Endothelial cell of umbilical vein (primary cell): ENCODE data around the gene FRMD5. TPM values are rescaled to one million over a fixed set of nuclear protein-coding genes. Genes with fewer than 3 reads are reported as not detected.
A peak's percentile ranks its signal among the peaks of the same experiment; 100 is the strongest.

Experiments
- BruUV-seq: library from RNA; stranded (reverse); fragments of 400-500 nt; replicated peaks from 2 replicates; lab custom pipeline; 2021; lab: Mats Ljungman, UMichigan
- CTCF ChIA-PET: fragments of 300-600, 350-600 bp; sonication (Branson Sonifier 250); formaldehyde crosslinking; loops from one replicate; lab custom pipeline; 2021; ENCODE audit warnings: antibody characterized with exemption, inconsistent platforms; lab: Charles Lee
- POLR2A ChIA-PET: fragments of 300-600, 350-600 bp; sonication (Branson Sonifier 250); formaldehyde crosslinking; loops from one replicate; lab custom pipeline; 2021; ENCODE audit warnings: antibody characterized with exemption, inconsistent platforms; lab: Charles Lee
- DNase-seq: peaks from one replicate; pipeline ENCODE4 v3.0.0-alpha.2; 2011; ENCODE audit warnings: low read depth, low spot score
- FAIRE-seq: peaks from 2 replicates; lab custom pipeline; 2011; peaks lifted over from hg19 to GRCh38; lab: Jason Lieb, UNC
- H2AFZ ChIP-seq: 2 replicates; pipeline ENCODE4 v1.6.0; 2012; ENCODE audit warnings: low read depth, low read length, control low read depth, inconsistent platforms
- H3K27ac ChIP-seq: 2 replicates; pipeline ENCODE4 v1.5.1; 2011; ENCODE audit warnings: low read depth, mild to moderate bottlenecking, control low read depth, low read length, moderate library complexity; ENCODE audit not compliant: insufficient read depth
- H3K27me3 ChIP-seq, 2 experiments: 2 replicates each; pipeline versions ENCODE4 v1.6.0 to v1.6.1; 2011; ENCODE audit warnings: low read length in 2 of 2, mixed read lengths in 1 of 2; ENCODE audit not compliant: control insufficient read depth in 2 of 2, insufficient read depth in 2 of 2
- H3K36me3 ChIP-seq, 2 experiments: 2 replicates in 1 of 2; 3 replicates in 1 of 2; pipeline ENCODE4 v1.5.1; 2011; ENCODE audit warnings: low read length in 2 of 2, mild to moderate bottlenecking in 1 of 2, moderate library complexity in 1 of 2; ENCODE audit not compliant: control insufficient read depth in 2 of 2, insufficient read depth in 2 of 2; ENCODE audit errors: extremely low read depth in 1 of 2
- H3K4me1 ChIP-seq: 3 replicates; pipeline ENCODE4 v1.5.1; 2011; ENCODE audit warnings: mild to moderate bottlenecking, low read length; ENCODE audit not compliant: control insufficient read depth, insufficient read depth; ENCODE audit errors: extremely low read depth
- H3K4me2 ChIP-seq: 2 replicates; pipeline ENCODE4 v1.6.1; 2011; ENCODE audit warnings: low read length, control low read depth, mixed read lengths; ENCODE audit not compliant: insufficient read depth
- H3K4me3 ChIP-seq, 3 experiments: fragments of 200-600 bp in 1 of 3; sonication (generic), shearing (Covaris generic) in 1 of 3; replicated peaks in 1 of 3; 2 replicates each; pipeline ENCODE4 v1.5.1; 2011 to 2016; ENCODE audit warnings: control low read depth in 3 of 3, low read length in 3 of 3, mild to moderate bottlenecking in 2 of 3, inconsistent platforms in 1 of 3, low read depth in 1 of 3, moderate library complexity in 1 of 3; ENCODE audit not compliant: insufficient read depth in 1 of 3
- H3K79me2 ChIP-seq: 2 replicates; pipeline ENCODE4 v1.6.0; 2012; ENCODE audit warnings: low read length, inconsistent platforms; ENCODE audit not compliant: control insufficient read depth, insufficient read depth
- H3K9ac ChIP-seq: replicated peaks from 2 replicates; pipeline ENCODE3; 2011; ENCODE audit warnings: low read length, control low read depth; ENCODE audit not compliant: insufficient read depth; ENCODE audit errors: extremely low read depth
- H3K9me1 ChIP-seq: replicated peaks from 3 replicates; pipeline ENCODE4 v1.6.0; 2011; ENCODE audit warnings: mild to moderate bottlenecking, low read length; ENCODE audit not compliant: control insufficient read depth, insufficient read depth; ENCODE audit errors: extremely low read depth
- H3K9me3 ChIP-seq: replicated peaks from 2 replicates; pipeline ENCODE4 v1.5.1; 2012; ENCODE audit warnings: low read length, inconsistent platforms; ENCODE audit not compliant: control insufficient read depth, insufficient read depth
- H4K20me1 ChIP-seq: replicated peaks from 2 replicates; pipeline ENCODE3; 2011; ENCODE audit warnings: mild to moderate bottlenecking, low read length; ENCODE audit not compliant: control insufficient read depth, insufficient read depth; ENCODE audit errors: extremely low read depth
- EZH2 ChIP-seq: IDR thresholded peaks from 2 replicates; pipeline ENCODE4 v1.6.1; 2012; ENCODE audit warnings: borderline replicate concordance, low read depth, mild to moderate bottlenecking, moderate library complexity, low read length, inconsistent platforms; ENCODE audit not compliant: severe bottlenecking
- GATA2 ChIP-seq: IDR thresholded peaks from 2 replicates; pipeline ENCODE4 v1.7.0; 2011; ENCODE audit warnings: low read depth, mild to moderate bottlenecking, moderate library complexity, mixed read lengths, low read length; ENCODE audit not compliant: insufficient read length, insufficient read depth
- POLR2A ChIP-seq: IDR thresholded peaks from 2 replicates; pipeline ENCODE4 v1.6.1; 2012; ENCODE audit warnings: low read depth, mild to moderate bottlenecking, control low read depth, low read length
- POLR2AphosphoS5 ChIP-seq: IDR thresholded peaks from 2 replicates; pipeline ENCODE4 v1.6.1; 2012; ENCODE audit warnings: low read depth, mild to moderate bottlenecking, control low read depth, low read length, moderate library complexity; ENCODE audit not compliant: insufficient read depth
- dilution Hi-C: fragments of 300-500 bp; cut with MboI; formaldehyde crosslinking; loops from one replicate; pipeline ENCODE4 v1.15.0; 2019; ENCODE audit warnings: low sequenced_read_pairs; ENCODE audit not compliant: extremely low pct_ligation_motif_present
- intact Hi-C: fragments of 100-400 bp; cut with micrococcal nuclease; formaldehyde crosslinking; loops from one replicate; pipeline ENCODE4 v1.10.0; 2022
- polyA plus RNA-seq, 4 experiments: library from polyadenylated mRNA; depleted of rRNA in 3 of 4; stranded (reverse) in 3 of 4; unstranded in 1 of 4; fragments of >200 nt; gene quantifications; 2 replicates each; pipeline versions ENCODE4 v1.2.1 to v1.2.3, GENCODE V29; 2011 to 2012; ENCODE audit warnings: missing spikeins in 1 of 4
- total RNA-seq: library from RNA; stranded (reverse); gene quantifications from 2 replicates; pipeline ENCODE4 v1.2.3, GENCODE V29; 2021
- TF ChIP-seq, protein P1 (sequence below), 2 donors: IDR thresholded peaks; 1 replicate in 1 of 2; 2 replicates in 1 of 2; pipeline ENCODE4 v1.5.1; 2011; ENCODE audit warnings: low read length in 2 of 2, mild to moderate bottlenecking in 2 of 2, moderate library complexity in 2 of 2, control low read depth in 1 of 2, inconsistent platforms in 1 of 2, low read depth in 1 of 2; ENCODE audit not compliant: insufficient read depth in 1 of 2; ENCODE audit errors: extremely low read depth in 1 of 2
- TF ChIP-seq, protein P2 (sequence below): IDR thresholded peaks from 2 replicates; pipeline ENCODE4 v1.6.1; 2011; ENCODE audit not compliant: insufficient read depth, insufficient read length

Gene FRMD5
- total and polyA plus RNA-seq, 2 donors (not counting 3 experiments of a cell fraction or from before 2014, with no cell fraction given): 16.7 to 20.2 TPM

- H3K27me3 ChIP-seq: no peaks in the 10 kb centered on the region
- TF ChIP-seq POLR2A (no peak), EZH2 (no peak)
- TF ChIP-seq, protein P1, sequence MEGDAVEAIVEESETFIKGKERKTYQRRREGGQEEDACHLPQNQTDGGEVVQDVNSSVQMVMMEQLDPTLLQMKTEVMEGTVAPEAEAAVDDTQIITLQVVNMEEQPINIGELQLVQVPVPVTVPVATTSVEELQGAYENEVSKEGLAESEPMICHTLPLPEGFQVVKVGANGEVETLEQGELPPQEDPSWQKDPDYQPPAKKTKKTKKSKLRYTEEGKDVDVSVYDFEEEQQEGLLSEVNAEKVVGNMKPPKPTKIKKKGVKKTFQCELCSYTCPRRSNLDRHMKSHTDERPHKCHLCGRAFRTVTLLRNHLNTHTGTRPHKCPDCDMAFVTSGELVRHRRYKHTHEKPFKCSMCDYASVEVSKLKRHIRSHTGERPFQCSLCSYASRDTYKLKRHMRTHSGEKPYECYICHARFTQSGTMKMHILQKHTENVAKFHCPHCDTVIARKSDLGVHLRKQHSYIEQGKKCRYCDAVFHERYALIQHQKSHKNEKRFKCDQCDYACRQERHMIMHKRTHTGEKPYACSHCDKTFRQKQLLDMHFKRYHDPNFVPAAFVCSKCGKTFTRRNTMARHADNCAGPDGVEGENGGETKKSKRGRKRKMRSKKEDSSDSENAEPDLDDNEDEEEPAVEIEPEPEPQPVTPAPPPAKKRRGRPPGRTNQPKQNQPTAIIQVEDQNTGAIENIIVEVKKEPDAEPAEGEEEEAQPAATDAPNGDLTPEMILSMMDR (IDR thresholded peaks at IDR 0.05; ENCODE audit: extremely low read depth in 1 of 2, insufficient read depth in 1 of 2, low read depth in 1 of 2, low read length in 2 of 2): peak; percentile 62 to 81
- H3K36me3 ChIP-seq: peaks cover 5 to 19% of the 10 kb centered on the region in 2 experiments
- DNase-seq (peak; percentile 71), FAIRE-seq (peak; percentile 69)
- BruUV-seq: no TSS peak
- no peak overlapping the region for H3K4me2 ChIP-seq
- H3K4me3 ChIP-seq: no peak overlapping the region
- H2AFZ ChIP-seq: peak overlapping the region; percentile 67
- dilution Hi-C loops: no loop called here
- H3K9me1 ChIP-seq: no peaks in the 10 kb centered on the region
- POLR2A ChIA-PET: no interaction called here
- intact Hi-C loops: loop anchor here (1.0 to 2.0 kb wide), 5 partner anchors 162 to 633 kb away; partner anchors contain the start of gene EIF3J
- H4K20me1 ChIP-seq: no peaks in the 10 kb centered on the region
- no peak overlapping the region for H3K9ac ChIP-seq
- CTCF ChIA-PET: interaction anchor here (0.6 to 4.5 kb wide), 27 partner anchors 10 to 598 kb away, joined by 3 to 48 read pairs (median 4); partner anchors contain the start of genes CTDSPL2 and FRMD5
- no peaks in the 10 kb centered on the region for H3K4me1 ChIP-seq
- no peak overlapping the region for H3K27ac ChIP-seq
- H3K9me3 ChIP-seq: no peaks in the 10 kb centered on the region
- H3K79me2 ChIP-seq: no peaks in the 10 kb centered on the region
Measured at GRCh38 chr15:43903864-43904290, 291.2 kb downstream of the FRMD5 start.

GRCh38 chr15:43901495-43901894 is 293.6 kb downstream of the FRMD5 start:
- Histone ChIP-seq H3K9ac (no peak overlapping the region), H3K9me1 (no peaks in the 10 kb centered on the region), H4K20me1 (no peaks in the 10 kb centered on the region), H3K4me3 (no peak overlapping the region), H2AFZ (no peak overlapping the region), H3K79me2 (no peaks in the 10 kb centered on the region), H3K27ac (no peak overlapping the region), H3K4me1 (no peaks in the 10 kb centered on the region), H3K27me3 (no peaks in the 10 kb centered on the region), H3K4me2 (no peak overlapping the region), H3K36me3 (peaks cover 5 to 22% of the 10 kb centered on the region in 2 experiments), H3K9me3 (no peaks in the 10 kb centered on the region)
- no TSS peak for BruUV-seq
- dilution Hi-C loops: no loop called here
- no peak for FAIRE-seq
- CTCF ChIA-PET: interaction anchor here (4.5 kb wide), 1 partner anchor 165 kb away, joined by 48 read pairs; no protein-coding TSS in a partner anchor
- intact Hi-C loops: no loop called here
- no peak for DNase-seq
- POLR2A ChIA-PET: no interaction called here
- TF ChIP-seq POLR2A (no peak), EZH2 (no peak), POLR2AphosphoS5 (no peak), GATA2 (no peak)
- TF ChIP-seq, protein P1 (IDR thresholded peaks at IDR 0.05; ENCODE audit: extremely low read depth in 1 of 2, insufficient read depth in 1 of 2, low read depth in 1 of 2, low read length in 2 of 2): no peak
- TF ChIP-seq, protein P2, sequence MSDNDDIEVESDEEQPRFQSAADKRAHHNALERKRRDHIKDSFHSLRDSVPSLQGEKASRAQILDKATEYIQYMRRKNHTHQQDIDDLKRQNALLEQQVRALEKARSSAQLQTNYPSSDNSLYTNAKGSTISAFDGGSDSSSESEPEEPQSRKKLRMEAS: no peak
